ENCODE results near the gene BTNL8.

BTNL8 gene

GRCh38 chr5:180898621-180899246, at the start of gene BTNL8:
Gene BTNL8, plus strand, starts transcription at chr5:180899159. Its CDS starts 152 bp downstream, at chr5:180899311.
- DNase-seq (ENCODE audit: low spot score): no peak

GRCh38 chr5:180849827-180850226, 49.1 kb upstream of the BTNL8 start:
- DNase-seq (ENCODE audit: low spot score): no peak

GRCh38 chr5:180850434-180851078, 48.4 kb upstream of the BTNL8 start:
- no peak for DNase-seq (ENCODE audit: low spot score)

GRCh38 chr5:180852495-180852894, 46.5 kb upstream of the BTNL8 start:
- no peak for DNase-seq (ENCODE audit: low spot score)

GRCh38 chr5:180853121-180853847, 45.7 kb upstream of the BTNL8 start:
- DNase-seq (ENCODE audit: low spot score): no peak

- DNase-seq (ENCODE audit: low spot score): no peak
Observed at GRCh38 chr5:180853848-180854176, 45.1 kb upstream of the BTNL8 start.

- DNase-seq (ENCODE audit: low spot score): no peak
Observed at GRCh38 chr5:180858586-180858985, 40.4 kb upstream of the BTNL8 start.

- DNase-seq (ENCODE audit: low spot score): peak; percentile 56
Observed at GRCh38 chr5:180860273-180860886, 38.6 kb upstream of the BTNL8 start.

- peak; percentile 81 for DNase-seq (ENCODE audit: low spot score)
Observed at GRCh38 chr5:180860887-180861822, 37.8 kb upstream of the BTNL8 start, which contains the start of gene ZFP62. Gene ZFP62, minus strand, starts transcription at chr5:180861276. Its CDS starts 57 bp downstream, at chr5:180861219.

- DNase-seq (ENCODE audit: low spot score): no peak
Observed at GRCh38 chr5:180862645-180863044, 36.3 kb upstream of the BTNL8 start.

GRCh38 chr5:180865981-180866695, 32.8 kb upstream of the BTNL8 start:
- no peak for DNase-seq (ENCODE audit: low spot score)

GRCh38 chr5:180866985-180867384, 32.0 kb upstream of the BTNL8 start:
- DNase-seq (ENCODE audit: low spot score): no peak

GRCh38 chr5:180868960-180869359, 30.0 kb upstream of the BTNL8 start:
- DNase-seq (ENCODE audit: low spot score): peak; percentile 75

GRCh38 chr5:180869587-180869986, 29.4 kb upstream of the BTNL8 start:
- no peak for DNase-seq (ENCODE audit: low spot score)

- no peak for DNase-seq (ENCODE audit: low spot score)
Observed at GRCh38 chr5:180870276-180871068, 28.5 kb upstream of the BTNL8 start.

- no peak for DNase-seq (ENCODE audit: low spot score)
Observed at GRCh38 chr5:180872419-180872818, 26.5 kb upstream of the BTNL8 start.

GRCh38 chr5:180873615-180874520, 25.1 kb upstream of the BTNL8 start:
- DNase-seq (ENCODE audit: low spot score): no peak

- no peak for DNase-seq (ENCODE audit: low spot score)
Observed at GRCh38 chr5:180874804-180875582, 24.0 kb upstream of the BTNL8 start.
